GM21576 (cell line): ENCODE data around the gene POFUT2.

Experiments used
- ATAC-seq: cut with Tn5 transposase; IDR thresholded peaks from one replicate; pipeline ENCODE4 v1.9.1; 2021; ENCODE audit warnings: mild to moderate bottlenecking, moderate library complexity; ENCODE audit not compliant: unreplicated experiment

The POFUT2 gene

DNA sequence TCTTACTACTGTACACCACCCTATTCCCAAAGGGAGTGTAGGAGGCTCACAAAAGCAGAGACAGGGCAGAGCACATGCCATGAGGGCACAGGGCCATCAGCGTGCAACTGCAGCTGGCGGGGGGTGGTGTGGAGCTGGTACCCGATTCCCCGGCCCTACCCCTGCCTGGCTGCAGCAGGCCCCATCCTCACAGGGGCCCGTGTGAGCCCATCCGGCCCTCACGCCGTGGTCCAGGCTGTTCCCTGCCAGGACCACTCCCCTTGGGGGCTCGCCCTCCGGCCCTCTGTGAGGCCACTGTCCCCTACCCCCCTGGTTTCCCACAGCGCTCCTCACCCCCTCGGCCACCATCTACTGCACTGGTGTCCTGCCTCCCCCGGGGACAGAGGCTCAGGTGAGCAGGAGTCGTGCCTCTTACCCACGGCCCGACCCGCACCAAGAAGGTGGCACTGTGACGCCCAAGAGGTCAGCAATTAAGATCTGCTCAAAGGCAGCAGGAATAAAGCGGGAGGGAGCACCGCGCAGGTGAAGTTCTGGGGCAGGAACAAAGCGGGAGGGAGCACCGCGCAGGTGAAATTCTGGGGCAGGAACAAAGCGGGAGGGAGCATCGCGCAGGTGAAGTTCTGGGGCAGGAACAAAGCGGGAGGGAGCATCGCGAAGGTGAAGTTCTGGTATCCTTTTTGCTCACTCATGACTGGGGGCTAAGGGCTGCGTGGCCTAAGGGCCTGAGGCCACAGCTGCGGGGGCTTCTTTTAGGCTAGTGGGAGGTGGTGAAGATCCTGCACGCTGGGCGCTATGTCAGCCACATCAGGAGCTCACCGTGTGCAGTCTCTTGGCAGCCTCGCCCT, 3.9 kb downstream of the POFUT2 start:
- ATAC-seq, result no peak

DNA sequence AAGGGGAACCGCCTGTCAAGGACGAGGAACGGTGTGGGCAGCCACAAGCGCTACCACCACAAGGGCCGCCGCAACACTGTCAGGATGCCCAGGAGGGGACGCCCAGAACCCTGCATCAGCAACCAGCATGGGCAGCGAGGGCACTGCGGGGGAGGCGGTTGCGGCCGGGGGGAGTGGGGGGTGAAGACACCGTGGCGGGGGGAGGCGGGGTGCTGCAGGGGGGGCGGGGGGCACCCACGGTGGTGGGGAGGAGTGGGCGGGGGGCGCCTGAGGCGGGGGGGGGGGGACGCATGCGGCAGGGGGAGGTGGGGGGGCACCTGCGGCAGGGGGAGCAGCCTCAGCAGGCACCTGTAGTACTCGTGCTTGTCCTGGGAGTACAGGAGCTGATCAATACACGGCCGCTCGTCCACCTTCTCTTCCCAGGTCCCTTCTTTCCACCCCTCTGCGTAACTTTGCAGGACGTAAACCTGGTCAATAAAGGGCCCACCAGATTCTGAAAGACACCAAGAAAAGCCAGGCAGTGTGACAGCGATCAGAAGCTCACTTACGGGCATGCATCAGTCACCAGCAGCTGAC, 4.6 kb downstream of the POFUT2 start:
- ATAC-seq, result no peak

DNA sequence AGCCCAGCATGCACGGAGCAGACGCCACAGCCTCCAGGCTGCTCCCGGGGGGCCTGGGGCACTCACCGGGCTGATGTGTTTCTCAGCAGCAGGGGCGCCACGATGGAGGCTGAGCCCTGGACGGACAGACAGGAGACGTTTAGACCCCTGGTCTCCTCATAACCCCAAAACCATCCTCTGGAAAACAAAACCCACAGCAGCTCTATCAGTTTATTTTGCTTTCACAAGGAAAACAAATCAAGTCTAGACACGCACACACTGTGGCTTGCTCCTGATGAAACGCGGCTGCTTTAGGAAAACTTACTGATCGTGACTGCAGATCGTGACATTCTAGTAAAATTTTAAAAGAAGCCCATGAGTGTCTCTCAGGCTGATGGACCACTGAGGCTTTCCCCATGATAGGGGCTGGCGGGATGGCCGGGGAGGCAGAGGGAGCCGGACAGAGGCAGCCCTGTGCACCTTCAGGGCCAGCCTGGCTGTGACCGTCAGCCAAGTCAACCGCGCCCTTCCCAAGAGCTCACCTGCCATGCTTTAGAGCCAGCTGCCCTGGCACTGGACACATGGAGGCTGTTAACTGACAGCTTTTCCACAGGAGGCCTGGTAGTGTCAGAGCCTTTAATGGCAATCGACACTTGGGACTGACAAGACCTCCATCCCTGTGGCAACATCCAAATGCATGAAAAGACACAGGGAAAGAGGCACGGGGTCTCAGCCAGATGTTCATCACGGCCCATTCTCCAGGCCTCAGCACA, 5.2 kb downstream of the POFUT2 start:
- no peak for ATAC-seq

DNA sequence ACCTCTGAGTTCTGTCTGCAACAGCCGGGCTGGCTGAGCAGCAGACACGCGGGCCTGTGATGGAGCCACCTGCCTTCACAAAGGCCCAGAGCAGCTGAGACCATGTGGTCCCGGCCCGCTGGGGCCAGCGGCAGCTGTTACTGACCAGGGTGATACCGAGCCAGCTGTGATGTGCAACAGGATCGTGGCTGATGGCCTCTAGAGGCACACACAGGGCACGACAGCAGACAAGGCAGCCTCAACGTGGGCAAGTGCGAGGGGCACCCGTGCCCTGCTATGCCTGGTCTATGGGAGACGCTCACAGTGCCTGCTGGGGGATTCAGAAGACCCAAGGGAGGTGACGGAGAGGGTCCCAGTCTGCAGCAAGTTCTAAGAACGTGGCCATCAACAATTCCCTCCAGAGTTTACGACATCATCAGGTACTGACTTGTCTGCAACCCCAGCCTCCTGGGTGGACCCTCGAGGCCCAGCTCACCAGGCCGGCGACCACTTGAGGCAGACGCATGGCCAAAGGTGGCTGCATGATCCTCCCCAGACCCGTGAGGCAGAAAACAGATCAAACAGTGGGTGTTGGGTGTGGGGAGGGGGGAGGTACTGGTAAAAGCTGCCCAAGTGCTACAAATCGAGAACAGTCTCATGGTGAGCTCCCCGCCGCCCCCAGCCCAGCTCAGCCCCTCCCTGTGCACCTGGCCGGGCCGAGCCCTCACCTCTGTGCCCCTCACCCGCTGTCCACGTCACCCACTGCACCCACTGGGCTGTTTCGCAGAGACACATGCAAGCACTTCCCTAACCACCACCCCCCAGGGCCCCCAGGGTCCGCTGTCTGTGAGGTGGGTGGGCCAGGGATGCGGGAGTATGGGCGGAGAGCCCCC, 6.0 kb downstream of the POFUT2 start:
- ATAC-seq, result no peak

DNA sequence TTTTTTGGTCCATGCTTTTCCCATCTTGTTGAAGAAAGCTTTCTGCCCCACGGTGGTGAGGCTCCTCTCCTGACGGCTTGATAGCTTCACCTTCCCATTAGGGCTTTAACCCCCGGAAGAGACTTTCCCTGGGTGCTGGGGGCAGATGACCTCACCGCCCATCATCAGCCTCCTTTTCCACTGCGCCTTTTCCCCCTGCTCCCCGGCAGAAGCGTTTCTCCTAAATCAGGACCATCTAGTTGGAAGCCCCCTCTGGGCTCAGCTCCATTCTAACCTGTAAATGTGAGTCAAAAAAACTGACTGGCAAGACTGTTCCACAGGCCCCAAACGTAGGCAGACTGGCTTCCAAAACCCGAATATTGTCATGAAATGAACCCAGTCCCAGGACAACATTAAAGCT, 6.7 kb downstream of the POFUT2 start:
- ATAC-seq, result no peak

DNA sequence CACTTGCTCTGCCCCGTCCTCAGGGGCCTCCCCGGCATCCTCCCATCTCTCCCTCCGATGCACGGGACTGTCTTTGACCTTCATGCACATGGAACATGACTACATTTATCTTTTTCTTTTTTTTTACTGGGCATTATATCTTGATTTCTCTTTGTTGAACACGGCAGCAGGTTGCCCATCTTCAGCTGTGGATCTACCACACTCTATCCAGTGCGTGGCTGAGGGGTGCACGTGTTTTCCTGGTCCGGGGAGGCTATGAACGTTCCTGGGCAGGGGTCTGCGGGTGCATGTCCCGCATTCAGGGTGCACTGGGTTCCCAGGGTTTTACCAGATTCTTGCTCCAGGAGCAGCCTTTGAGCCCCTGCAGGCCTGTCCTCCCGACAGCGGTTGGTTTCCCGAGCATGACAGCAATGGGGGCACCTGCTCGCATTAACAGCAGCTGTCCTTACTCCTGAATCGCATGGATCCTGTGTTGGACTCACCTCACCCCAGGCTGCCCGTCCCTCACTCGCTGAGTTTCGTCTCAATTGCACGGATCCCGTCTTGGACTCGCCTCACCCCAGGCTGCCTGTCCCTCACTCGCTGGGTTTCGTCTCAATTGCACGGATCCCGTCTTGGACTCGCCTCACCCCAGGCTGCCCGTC, 7.4 kb downstream of the POFUT2 start:
- ATAC-seq, result no peak

DNA sequence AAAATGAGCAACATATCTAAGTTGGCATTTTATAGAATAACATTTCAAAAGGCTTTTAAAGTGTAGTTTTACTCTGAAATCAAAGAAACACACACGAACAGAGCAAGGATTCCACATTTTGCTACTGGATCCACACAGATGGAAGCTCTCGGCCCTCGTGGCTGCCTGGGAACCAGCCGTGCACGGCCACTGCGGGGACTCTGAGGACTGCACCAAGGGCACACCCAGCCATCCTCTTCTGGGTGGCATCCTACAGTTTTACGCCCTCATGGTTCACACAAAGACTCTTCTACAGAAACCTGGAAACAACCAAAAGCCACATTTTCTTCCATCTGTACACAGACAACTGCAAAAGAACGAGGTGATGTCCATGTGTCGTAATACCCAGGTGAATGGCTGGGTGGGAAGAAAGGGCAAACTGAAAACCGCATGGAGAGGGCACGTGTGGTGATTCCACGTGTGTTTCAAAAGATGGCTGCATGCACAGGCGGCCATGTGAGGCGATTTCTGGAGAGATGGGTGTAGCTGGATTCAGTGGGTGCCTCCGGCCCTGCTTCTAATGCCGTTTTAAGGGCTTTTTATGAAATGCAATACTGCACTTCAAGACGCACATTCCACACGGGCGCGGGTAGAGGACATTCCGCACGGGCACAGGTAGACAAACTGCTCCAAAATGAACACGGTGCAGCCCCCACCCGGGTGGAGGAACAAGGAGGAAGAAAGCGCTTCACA, 8.1 kb downstream of the POFUT2 start:
- no peak for ATAC-seq

DNA sequence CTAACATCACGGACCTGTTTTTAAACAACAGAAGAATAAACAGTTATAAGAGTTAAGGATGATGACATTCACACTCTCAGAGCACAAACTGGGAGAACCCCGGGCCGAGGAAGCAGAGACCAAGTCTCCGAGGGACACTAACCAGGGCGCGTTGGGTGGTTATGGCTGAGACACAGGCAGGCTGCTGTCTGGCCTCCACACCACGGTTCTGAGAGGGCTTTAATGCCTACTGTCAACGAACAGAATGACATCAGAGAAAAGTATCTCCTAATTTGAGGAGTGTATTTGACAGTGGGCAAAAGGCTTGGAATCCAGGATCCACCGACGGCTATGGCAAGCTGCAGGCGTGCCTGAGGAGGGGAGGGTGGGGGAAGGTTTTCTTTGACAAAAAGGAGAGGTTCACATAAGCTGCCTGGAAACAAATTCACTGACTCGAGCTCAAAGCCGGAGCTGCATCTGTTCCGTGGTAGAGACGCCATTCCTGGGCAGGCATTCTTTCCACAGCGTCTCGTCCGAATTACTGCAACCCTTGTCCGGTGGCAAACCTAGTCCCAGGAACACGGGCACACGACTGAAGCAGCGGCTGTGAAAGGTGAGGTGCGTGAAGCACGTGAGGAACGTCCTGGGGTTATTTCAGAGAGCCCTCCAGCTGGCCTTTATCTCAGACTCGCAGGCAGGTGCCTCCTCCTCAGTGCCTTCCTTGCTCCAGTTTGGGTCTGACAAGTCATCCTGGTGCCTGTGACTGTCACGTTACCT, 9.4 kb downstream of the POFUT2 start:
- no peak for ATAC-seq

DNA sequence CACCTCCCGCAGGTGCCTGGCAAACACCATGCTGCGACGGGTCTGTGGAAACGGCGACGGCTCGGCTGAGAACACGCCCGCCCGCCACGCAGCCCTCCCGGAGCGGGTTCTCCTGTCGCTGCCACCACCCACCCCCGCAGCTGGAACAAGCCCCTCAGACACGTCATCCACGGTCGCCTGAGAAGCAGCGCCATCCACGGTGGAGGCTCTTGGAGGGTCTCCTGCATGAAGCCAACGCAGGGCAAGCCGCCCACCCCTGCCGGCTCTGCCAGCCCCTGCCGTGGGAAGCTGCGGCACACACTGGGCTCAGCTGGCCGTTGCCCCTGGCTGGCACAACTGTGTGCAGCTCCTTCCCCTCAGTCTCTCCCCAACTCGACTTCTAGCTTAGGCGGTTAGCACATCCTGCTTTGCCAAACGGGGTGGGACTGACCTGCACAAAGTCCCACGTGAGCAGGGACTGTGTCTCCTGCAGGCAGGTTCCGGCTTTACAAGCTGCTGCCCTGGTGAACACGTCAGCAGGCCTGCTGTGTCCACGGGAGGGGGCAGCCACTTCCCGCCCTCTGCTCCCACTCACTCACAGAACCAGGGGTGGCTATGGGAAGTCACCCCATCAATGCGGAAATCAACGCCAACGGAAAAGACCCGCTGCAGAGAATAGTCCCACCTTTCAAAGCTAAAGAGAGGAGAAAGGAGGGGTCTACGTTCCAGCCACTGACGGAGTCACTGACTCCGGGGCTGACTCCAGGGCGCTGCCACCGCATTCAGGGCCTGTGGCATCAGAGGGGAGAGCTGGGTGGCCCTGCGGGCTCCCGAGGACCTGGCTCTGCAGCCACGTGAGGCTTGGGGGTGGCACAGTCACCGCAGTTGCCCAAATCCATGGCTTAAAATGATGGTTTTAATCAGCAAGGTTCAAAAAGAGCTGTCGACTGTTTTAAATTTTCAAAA, 10.3 kb downstream of the POFUT2 start:
- ATAC-seq, result no peak

DNA sequence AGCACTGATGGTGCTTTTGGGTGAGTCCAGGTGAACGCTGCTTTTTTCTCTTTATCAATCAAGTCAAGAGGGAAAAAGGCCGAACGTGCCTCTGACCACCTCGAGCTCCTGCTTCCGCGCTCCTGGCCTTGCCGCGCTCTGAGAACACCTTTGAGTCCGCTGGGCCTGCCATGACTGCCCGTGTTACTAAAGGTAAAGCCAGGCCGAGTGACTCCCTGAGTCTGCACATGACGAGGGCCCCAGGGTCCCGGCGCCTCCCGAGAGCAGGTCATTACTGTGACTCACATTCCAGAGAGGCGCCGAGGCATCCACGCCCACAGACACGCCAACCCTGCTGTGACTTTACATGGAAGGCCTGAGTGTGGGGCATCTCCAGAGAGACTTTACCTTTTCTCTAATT, 11.1 kb downstream of the POFUT2 start:
- no peak for ATAC-seq

DNA sequence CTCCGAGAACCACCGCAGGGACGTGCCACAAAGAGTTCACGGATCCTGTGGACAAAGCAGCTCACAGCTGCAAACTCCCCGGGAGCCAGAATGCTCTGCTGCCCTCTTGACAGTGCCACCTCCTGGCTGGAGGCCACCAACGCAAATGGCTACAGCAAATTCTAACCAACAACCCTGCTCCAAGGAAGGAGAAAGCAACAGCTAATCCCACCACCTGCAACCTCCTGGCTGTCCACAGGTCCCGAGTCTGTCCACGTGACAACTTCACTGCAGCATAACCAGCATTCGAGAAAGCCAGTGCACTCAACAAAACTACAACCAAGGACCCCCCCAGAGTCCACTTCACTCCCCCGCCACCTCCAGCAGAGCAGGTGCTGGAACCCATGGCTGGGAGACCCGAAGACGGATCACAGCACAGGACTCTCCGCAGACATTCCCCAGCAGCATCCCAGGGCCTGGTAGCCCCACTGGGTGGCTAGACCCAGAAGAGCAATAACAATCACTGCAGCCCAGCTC, 17.3 kb downstream of the POFUT2 start:
- no peak for ATAC-seq

DNA sequence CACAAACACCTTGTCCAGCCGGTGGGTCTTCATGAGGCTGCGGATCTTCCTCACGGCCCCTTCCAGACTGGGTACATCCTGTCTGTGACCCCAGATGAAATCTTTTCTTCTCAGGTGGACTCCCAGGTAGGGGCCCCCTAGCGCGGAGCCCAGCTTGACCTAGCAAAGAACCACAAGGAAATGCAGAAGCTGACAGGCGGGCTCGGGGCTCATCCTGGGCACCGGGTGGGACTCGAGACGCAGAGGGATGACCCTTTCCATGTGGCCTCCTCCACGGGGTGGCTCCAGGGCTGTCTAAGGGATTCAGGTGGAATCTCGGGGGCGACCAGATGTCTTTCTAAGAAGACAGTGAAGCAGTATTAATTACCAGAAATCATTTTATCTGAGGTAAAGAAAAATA, 17.8 kb downstream of the POFUT2 start:
- no peak for ATAC-seq

DNA sequence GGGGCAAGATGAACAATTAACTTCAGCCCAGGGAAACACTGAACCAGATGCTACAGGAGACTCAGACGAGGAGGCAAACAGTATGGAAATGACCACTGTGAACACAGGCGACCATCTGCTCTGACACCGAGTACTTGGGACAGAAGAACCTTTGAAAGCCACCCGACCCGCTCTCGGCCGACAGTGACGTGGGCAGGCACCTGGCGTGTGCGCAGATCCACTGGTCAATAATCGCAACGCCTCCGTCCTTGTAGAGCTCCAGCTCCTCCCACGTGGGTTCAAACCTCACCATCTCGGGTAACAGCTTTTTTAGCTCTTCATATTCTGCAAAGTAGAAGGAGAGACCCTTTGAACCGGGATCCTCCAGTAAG, 20.3 kb downstream of the POFUT2 start:
- ATAC-seq, result no peak

DNA sequence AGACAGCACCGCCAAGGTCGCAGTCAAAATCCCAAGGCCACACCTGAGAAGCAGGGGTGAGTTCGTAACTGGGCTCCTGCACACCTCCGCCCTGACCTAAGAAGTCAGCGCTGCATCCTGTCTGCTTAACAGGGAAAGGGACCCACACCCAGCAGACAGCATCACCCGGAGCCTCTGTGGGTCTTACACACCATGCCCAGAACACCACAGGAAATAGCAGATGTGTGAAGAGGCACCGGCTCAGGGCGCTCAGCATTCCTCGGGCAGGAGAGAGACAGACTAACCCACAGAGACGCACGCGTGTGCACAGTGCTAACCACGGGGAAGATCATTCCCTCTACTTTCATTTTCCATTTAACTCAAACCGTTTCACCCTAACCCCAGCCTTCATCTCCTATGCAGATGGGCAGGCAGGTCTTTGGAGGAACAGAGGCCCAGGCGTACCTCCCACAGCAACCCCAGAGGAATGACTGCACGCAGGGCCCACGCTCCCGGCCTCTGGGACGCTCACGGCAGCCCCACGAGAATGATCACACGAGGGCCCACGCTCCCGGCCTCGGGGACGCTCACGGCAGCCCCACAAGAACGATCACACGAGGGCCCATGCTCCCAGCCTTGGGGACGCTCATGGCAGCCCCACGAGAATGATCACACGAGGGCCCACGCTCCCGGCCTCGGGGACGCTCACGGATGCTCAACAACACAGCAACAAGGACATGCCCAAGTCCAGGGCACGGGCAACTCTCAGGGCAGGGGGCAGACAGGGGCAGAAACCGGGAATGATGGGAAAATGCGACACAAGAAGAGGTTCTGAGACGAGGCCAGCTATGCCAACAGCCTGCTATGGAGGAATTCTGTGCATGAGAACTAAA, 20.9 kb downstream of the POFUT2 start:
- no peak for ATAC-seq

DNA sequence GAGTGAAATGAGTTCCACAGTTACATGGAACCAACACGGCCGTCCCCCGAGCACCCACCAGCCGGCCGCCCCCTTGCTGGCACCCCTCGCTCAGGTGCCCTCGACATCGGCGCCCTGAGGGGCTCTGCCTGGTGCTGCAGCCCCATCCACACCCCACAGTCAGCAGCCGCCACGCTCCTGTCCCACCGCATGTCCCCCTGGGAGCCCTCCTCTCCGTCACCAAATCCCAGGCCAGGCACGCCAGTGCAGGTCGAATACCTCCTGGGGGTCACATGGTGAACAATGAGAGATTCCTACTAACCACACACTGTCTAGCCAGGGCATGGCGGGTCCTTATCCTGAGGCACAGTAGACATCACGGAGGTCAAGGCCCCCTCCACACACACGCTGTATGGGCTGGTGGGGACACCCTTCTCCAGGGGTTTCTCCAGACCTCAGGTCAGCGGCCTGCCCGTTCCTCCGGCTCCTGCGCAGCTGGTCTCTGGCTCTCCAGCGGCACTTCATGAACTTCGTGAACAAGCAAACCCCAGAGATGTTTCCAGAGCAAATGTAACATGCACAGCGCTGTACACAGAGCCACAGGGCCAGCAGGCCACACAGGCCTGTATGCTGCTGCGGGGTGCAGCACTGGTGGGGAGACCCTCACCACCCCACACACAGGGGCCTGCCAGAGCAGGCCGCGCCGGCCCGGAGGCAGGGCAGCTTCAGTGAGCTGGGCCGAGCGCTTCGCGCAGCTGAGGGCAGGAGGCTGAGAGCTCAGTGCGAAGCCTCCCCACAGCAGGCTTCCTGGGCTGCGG, 21.8 kb downstream of the POFUT2 start:
- ATAC-seq, result no peak

DNA sequence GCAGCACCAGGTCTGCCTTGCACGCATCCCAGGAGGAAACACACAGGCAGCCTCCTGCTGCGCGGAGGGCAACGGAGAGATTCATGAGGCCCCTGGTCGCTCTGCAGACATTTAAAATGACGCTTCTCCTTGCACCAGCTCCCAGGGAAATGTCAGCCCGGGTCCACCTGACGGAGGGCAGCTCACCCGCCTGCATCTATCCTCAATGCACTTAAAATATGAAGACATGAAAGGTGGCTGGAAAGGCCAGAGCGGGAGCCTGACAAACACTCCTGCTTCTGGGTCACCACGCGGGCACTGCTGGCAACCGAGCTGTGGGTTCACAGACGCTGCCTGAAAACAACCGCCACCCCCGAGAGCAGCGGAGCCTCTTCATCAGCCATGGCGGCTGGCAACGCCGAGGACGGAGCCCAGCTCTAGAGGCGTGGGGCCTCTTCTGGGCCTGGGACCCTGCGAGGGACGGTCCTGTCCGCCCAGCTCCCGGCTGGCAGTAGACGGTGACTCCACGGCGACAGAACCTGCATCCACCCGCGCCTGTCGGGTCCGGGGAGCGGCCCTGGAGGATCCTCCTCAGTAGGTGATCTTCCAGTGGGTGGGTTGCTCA, 22.7 kb downstream of the POFUT2 start:
- no peak for ATAC-seq
